Prostate gland (tissue), 2 donors: ENCODE results near the gene TMEM165. TPM values are rescaled to one million over a fixed set of nuclear protein-coding genes. Genes with fewer than 3 reads are reported as not detected.
A peak's percentile ranks its signal among the peaks of the same experiment; 100 is the strongest.

Source experiments
- DNase-seq: peaks from one replicate; pipeline ENCODE4 v3.0.0-alpha.2; 2019; ENCODE audit warnings: low spot score
- H3K27ac ChIP-seq, 2 donors: fragments of 200-600 bp; sonication (generic); 2 replicates each; pipeline ENCODE4 v1.5.1; 2017 to 2019
- H3K27me3 ChIP-seq: fragments of 200-600 bp; sonication (generic); replicated peaks from 2 replicates; pipeline ENCODE4 v1.5.1; 2019; ENCODE audit not compliant: insufficient read depth
- H3K36me3 ChIP-seq, 2 donors: fragments of 200-600 bp; sonication (generic); 1 replicate in 1 of 2; 2 replicates in 1 of 2; pipeline versions ENCODE4 v1.5.1 to v1.8.1; 2017 to 2019
- H3K4me1 ChIP-seq: fragments of 200-600 bp; sonication (generic); replicated peaks from 2 replicates; pipeline ENCODE4 v1.5.1; 2019
- H3K4me3 ChIP-seq, 2 donors: fragments of 200-600 bp; sonication (generic); 2 replicates each; pipeline ENCODE4 v1.5.1; 2017 to 2019
- H3K9me3 ChIP-seq: fragments of 200-600 bp; sonication (generic); 2 replicates; pipeline ENCODE4 v1.5.1; 2017
- POLR2A ChIP-seq: fragments of 450-650 bp; IDR thresholded peaks from one replicate; pipeline ENCODE4 v1.6.1; 2016; ENCODE audit warnings: antibody characterized with exemption, mild to moderate bottlenecking
- POLR2AphosphoS5 ChIP-seq: sonication (generic); formaldehyde crosslinking; IDR thresholded peaks from one replicate; pipeline ENCODE4 v1.6.1; 2017; ENCODE audit warnings: antibody characterized with exemption
- WGBS: methylation state at CpG from one replicate; pipeline ENCODE4 v1.1.5; 2018; 5-methylcytosine and 5-hydroxymethylcytosine counted together
- intact Hi-C: fragments of 100-400 bp; cut with DNase I; formaldehyde crosslinking; loops from one replicate; pipeline ENCODE4 v1.14.2; 2022
- total RNA-seq, 2 donors: library from RNA; depleted of rRNA; stranded (reverse); fragments of >200 nt; gene quantifications; one replicate each; pipeline ENCODE4 v1.1.0, GENCODE V29; 2016
- TF ChIP-seq, protein P1 (sequence below), 4 experiments: fragments of 200-600 bp in 2 of 4; fragments of 450-650 bp in 2 of 4; sonication (generic) in 2 of 4; IDR thresholded peaks; 1 replicate in 3 of 4; 2 replicates in 1 of 4; pipeline ENCODE4 v1.5.1; 2016 to 2019; ENCODE audit warnings: antibody characterized with exemption in 4 of 4, mild to moderate bottlenecking in 2 of 4, moderate library complexity in 2 of 4

TMEM165 gene
- total RNA-seq, 2 donors from 2014 or later, result 117 to 183 TPM

DNA sequence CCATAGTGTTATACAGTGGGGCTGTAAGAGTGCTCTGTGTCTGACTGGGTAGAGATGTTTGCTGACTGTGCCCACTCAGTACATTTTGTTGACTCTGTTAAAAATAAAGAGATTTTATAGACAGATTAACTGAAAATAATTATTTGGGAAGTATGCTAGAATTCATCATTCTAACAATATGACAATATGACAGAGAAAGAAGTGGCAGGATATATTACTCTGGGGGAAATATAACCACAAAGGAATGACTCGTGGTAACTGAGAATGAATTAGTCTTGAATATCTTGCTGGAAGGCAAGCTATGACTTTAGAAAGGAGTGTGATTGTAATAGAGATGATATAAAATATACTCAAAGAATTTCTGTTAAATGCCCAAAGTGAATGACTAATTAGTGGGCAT lies 46.8 kb downstream of the TMEM165 start:
- H3K36me3 ChIP-seq, result no peaks in the 10 kb centered on the region
- no peaks in the 10 kb centered on the region for H3K9me3 ChIP-seq
- WGBS, result 88% methylated on average over 1 of the region's 1 CpG
- TF ChIP-seq POLR2AphosphoS5 (no peak), POLR2A (no peak)
- TF ChIP-seq, protein P1, sequence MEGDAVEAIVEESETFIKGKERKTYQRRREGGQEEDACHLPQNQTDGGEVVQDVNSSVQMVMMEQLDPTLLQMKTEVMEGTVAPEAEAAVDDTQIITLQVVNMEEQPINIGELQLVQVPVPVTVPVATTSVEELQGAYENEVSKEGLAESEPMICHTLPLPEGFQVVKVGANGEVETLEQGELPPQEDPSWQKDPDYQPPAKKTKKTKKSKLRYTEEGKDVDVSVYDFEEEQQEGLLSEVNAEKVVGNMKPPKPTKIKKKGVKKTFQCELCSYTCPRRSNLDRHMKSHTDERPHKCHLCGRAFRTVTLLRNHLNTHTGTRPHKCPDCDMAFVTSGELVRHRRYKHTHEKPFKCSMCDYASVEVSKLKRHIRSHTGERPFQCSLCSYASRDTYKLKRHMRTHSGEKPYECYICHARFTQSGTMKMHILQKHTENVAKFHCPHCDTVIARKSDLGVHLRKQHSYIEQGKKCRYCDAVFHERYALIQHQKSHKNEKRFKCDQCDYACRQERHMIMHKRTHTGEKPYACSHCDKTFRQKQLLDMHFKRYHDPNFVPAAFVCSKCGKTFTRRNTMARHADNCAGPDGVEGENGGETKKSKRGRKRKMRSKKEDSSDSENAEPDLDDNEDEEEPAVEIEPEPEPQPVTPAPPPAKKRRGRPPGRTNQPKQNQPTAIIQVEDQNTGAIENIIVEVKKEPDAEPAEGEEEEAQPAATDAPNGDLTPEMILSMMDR (IDR thresholded peaks at IDR 0.05), result no peak
- H3K4me1 ChIP-seq, result no peaks in the 10 kb centered on the region
- no peaks in the 10 kb centered on the region for H3K27me3 ChIP-seq
- H3K27ac ChIP-seq, result no peak overlapping the region
- intact Hi-C loops, result loop anchor here (10.0 kb wide), 1 partner anchor 98 kb away; the partner anchor contains the start of gene SRD5A3
- no peak overlapping the region for H3K4me3 ChIP-seq
- no peak for DNase-seq

DNA sequence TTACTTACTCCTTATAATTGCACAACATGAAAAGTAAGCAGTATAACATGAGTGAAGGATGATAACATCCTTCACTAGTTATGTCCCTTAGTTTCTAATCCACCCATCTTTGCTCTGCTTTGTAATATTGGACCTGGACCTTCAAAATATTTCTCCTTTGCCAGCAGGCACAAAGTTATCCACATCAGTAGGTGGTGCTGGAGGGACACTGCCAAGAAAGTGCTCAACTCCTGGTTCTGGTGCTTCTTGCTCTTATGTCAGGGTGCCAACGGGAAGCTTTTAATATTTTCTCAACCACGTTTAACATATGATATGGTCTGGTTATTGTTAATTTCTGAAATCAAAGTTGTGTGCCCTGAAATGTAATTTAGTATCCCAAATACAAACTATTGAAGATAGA lies 49.1 kb downstream of the TMEM165 start:
- Histone ChIP-seq H3K9me3 (no peaks in the 10 kb centered on the region), H3K27ac (no peak overlapping the region), H3K36me3 (no peaks in the 10 kb centered on the region), H3K27me3 (no peaks in the 10 kb centered on the region), H3K4me3 (no peak overlapping the region), H3K4me1 (no peaks in the 10 kb centered on the region)
- DNase-seq, result no peak
- TF ChIP-seq, protein P1 (IDR thresholded peaks at IDR 0.05), result peak in 1 of 4 experiments; percentile 29
- no peak for TF ChIP-seq POLR2AphosphoS5
- intact Hi-C loops, result loop anchor here (10.0 kb wide), 1 partner anchor 100 kb away; the partner anchor contains the start of gene SRD5A3
- 32% methylated on average over 2 of the region's 2 CpGs for WGBS

DNA sequence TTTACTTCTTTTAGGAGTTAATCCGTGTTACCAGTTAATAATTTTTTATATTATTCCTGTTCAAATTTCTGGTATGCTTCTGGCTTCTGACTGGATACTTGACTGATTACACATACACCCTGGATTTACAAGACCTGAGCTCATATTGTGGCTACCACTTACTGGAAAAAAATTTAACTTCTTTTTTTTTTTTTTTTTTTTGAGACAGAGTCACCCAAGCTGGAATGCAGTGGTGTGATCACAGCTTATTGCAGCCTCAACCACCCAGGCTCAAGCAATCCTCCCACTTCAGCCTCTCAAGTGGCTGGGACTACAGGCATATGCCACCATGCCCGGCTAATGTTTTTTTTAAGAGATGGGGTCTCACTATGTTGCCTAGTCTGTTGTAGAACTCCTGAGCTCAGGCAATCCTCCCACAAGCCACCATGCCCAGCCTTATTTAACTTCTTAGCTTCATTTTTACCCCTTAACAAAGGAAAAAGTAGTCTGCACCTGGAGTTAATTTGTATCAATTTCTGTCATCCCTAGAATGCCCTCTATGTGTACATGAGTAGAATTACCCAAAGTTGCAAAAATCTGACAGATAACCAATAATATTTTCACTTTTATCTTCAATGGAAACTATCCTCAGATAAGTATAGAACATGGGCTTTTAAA lies 50.3 kb downstream of the TMEM165 start:
- WGBS, result 96% methylated on average over 2 of the region's 2 CpGs
- H3K27ac ChIP-seq, result no peak overlapping the region
- H3K36me3 ChIP-seq, result no peaks in the 10 kb centered on the region

DNA sequence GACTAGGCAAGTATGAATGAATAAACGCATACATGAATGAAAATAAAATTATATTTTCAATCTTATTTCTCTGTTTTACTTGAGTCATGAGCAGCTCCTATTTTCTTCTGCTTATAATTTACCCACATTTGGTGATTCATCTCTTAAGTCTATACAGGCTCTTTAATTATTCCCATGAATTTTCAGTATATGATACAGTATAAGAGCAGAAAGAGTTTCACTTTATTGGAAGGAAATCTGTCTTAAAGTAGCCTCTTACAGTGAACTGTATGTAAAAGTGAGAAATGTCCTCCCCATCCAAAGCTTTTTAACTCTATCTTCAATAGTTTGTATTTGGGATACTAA lies 50.8 kb downstream of the TMEM165 start:
- DNase-seq, result no peak
- no peaks in the 10 kb centered on the region for H3K9me3 ChIP-seq
- TF ChIP-seq POLR2AphosphoS5 (no peak), POLR2A (no peak)
- TF ChIP-seq, protein P1 (IDR thresholded peaks at IDR 0.05), result no peak
- no peak overlapping the region for H3K27ac ChIP-seq
- H3K4me3 ChIP-seq, result no peak overlapping the region
- no peaks in the 10 kb centered on the region for H3K36me3 ChIP-seq
- intact Hi-C loops, result loop anchor here (10.0 kb wide), 1 partner anchor 102 kb away; the partner anchor contains the start of gene SRD5A3
- H3K4me1 ChIP-seq, result no peaks in the 10 kb centered on the region
- WGBS, result 95% methylated on average over 1 of the region's 1 CpG
- H3K27me3 ChIP-seq, result no peaks in the 10 kb centered on the region

More for the DNA sequence above, 50.3 kb downstream of the TMEM165 start:
- no peak overlapping the region for H3K4me3 ChIP-seq
- intact Hi-C loops, result loop anchor here (10.0 kb wide), 1 partner anchor 101 kb away; the partner anchor contains the start of gene SRD5A3
- TF ChIP-seq, protein P1 (IDR thresholded peaks at IDR 0.05), result no peak
- TF ChIP-seq POLR2AphosphoS5 (no peak), POLR2A (no peak)
- no peaks in the 10 kb centered on the region for H3K9me3 ChIP-seq
- no peak for DNase-seq
- no peaks in the 10 kb centered on the region for H3K4me1 ChIP-seq
- H3K27me3 ChIP-seq, result no peaks in the 10 kb centered on the region
